ENCODE data around the gene BMERB1.
"Not testable (repeated sequence)": the region's sequence is repeated elsewhere in the genome, so short reads cannot be mapped to it uniquely, and the experiment has no call there.

BMERB1 gene

DNA sequence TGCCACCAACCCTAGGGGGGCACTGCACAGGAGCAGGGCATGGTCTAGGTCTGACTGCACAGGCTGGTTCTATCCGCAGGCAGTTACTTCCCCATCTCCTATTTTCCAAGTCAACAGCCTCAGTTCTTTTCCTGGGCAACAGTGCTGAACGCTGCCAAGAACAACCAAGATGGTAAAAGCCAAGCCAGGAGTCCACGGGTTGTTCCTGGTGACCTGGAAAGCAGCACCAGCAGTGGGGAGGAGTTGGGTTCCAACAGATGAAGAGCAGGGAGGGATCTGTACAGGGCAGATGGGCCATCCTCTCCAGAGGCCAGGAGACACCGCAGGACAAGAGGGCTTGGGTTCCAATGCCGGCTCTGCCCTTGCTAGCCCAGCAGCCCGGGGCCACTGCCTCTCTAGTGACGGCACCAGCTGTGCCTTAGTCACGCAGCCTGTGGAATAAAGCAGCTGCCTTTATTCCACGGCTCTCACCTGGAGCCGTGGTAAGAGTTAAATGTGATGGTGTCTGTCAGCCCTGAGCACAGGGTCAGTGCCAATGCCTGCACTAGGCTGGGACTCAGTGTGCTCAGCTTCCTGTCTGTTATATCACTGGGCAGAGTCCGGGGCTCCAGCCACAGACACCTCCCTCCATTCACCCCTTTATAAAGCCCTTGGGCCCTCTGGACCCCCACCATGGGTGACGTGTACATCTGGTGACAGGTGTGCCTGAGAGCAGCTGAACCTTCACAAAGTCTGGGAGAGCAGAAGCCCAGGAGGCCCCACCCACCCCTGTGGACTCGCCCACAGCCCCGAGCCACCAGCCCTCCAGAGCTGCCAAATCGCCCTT is 163.6 kb downstream of the BMERB1 start:
- no peak for DNase-seq

DNA sequence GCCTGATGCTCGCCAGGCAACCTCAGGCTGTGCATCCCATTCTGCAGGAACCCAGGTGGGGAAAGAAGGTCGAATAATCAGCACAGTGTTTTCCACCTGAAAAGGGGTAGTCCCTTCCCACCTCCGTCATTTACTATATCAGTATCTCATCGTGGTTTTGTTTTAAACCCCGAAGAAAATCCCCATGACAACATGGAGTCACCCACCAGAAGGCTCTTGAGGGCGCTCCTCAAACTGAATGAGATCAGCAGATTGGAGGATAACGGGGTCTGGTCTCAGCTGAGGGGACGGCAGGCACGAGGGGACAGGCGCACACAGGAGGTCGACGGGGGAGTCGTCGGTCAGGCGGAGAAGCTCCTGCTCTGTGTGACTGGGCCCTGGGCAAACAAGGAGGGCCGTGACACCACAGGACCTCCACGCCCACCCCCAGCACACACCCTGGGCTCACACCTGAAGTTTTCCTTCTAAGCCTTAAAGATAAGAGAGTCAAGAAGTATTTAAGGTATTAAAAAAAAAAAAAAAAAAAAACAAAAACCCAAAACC is 164.3 kb downstream of the BMERB1 start:
- no peak for DNase-seq

DNA sequence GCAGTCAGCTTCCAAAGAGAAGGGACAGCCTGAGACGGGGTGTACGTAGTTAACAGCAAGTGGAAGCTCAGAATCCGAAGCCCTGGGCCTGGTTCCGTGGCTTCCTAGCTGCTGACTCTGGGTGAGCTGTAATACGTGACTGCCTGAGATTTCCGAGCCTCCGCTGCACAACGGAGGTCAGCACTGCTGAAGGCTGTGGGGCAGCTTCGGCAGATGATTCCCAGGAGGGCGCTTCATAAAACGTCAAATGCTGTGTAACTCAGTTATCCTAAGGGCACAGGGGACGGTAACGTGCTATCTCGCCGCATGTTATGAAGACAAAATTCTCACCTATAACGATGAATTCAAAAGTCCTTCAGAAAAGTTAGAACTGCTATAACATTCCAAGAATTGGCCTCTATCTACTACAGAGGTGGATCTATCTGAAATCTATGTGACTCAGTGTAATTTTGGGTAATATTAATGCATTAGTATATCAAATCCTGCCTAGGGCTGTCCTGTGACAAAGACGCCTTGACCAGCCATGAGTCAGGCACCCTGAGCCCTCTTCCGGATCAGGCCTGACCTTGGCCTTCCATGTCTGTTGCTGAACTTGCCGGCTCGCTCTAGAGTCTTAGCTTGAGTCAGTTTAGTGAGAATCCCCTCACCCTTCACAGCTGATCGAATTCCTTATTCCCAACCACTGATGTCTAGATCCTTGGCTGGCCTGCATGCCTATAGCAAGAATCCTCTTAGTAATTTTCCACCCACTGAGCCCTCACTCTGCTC is 165.1 kb downstream of the BMERB1 start:
- no peak for DNase-seq

DNA sequence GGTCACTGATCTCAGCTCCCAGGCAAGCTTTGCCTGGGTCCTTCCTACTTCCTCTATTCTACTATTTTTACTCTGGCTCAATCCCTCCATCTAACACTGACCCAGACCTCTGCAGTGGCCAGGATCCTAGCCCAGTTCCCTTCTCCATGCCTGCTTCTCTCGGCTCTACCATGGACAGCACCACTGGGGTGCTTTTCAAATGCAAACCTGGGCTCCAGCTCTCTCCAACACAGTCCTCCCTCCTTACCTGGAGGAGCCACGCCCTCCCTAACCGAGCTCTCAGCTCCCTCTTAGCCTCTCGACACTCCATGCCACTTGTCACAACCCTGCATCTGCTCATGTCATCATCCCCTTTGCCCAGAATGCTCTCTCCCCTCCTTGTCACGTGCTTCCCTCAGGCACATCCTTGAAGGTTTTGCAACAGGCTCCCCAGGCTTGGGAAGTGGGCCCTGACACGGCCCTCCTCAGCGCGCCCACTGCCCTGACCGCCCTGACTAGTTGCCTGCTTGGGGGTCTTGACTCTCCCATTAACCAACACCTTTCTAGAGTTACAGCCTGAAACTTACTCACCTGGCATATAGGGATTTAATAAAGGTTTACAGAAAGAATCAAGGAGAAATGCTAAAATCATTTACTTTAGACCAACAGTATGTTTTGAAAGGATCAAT is 167.0 kb downstream of the BMERB1 start:
- no peak for DNase-seq

DNA sequence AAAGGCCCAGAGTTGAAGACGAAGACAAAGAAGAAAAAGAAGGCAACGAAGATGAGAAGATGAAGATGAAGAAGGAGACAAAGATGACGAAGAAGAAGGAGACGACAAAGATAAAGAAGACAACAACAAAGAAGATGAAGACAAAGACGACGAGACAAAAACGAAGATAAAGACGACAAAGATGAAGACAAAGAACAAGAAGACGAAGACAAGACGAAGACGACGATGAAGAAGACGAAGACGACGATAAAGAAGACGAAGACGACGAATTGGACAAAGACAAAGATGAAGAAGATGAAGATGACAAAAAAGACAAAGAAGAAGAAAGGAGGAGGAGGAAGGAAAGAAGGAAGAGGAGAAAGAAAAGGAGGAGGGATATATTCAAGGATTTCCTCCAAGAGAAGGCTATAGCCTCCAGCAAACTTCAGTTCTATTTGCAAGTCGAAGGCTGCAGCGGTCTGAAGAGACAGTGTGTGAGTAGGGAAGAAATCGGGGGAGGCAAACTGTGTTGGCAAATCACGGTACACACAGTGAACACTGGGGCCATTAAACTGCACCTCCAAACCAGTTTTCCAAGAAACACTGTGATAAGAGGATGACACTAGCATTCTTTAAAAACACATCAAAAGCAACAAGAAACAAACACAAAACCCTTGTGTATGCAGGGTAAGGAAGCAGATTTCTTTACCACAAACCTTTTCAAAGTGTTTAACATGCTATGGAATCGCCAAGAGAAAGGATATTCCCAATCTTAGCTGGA is 168.1 kb downstream of the BMERB1 start:
- DNase-seq = no peak

DNA sequence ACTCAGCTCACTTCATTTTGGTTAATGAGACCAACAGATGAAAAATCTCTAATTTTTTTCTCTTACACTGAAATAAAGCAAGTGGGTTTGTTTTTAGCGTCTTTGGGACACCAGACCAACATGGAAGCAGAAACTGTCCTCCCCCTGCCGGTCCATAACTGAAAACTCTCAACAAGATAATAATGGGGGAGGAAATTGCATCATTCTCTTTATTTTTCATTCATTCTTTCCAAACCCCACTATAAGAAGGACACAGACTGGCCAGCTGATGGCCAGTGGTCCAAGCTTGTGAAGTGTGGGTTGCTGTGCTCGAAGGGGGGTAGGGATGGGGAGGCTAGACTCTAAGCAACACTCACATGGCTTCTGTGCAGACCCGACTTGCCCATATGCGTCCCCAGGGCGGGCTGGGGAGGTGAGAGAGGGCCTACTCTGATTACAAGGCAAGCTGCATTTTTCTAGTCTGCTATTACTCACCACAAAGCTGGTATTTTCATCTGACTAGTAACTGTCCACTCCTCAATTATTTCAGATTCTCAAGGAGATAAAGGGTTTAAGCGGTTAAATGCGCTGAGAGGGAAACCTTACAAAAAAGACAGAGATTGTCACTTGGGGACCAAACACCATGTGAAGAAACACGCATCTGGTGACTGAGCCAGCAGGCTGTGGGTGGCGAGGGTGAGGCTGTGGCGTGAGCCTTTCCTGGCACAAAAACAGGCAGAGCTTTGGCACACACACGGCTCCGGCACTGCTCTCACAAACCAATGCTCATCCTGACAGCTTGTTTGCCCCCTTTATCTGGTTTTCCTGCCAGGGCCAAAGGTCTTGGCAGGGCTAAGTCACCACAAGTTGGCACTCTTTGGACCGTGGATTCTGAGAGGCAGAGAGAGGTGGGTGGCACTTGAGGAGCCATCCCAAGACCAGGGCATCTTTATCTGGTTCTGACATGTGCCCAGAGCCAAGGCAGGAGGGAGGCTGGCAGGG is 170.4 kb downstream of the BMERB1 start:
- no peak for DNase-seq

DNA sequence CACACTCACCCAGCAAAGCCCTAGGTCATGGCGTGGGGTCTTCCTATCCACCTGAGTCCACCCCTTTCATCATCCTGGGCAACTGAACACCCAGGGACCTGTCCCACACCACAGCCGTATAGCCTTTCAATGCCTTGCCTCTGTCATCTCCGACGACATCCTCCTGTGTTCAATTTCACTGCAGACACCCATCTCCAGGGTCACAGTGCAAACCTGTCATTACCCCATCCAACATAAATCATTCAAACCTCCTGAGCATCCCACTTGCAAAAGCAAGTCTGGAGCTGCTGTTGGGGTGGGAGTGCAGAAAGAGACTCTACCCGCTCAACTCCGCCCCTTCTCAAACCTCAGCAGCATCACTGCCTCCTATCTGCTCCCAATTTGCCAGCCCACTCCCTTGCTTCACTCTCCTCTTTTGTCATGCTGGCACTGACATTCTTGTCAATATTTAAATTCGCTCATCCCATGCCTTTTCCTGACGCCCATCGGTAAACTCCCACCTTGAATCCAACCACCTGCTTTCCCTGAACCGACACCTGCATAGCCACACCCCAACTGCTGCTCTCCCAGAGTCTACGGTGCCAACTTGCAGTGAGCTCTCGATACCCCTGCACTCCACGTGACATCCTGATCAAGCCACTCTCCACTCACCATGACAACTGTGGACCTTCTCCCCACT is 171.6 kb downstream of the BMERB1 start:
- DNase-seq = no peak

DNA sequence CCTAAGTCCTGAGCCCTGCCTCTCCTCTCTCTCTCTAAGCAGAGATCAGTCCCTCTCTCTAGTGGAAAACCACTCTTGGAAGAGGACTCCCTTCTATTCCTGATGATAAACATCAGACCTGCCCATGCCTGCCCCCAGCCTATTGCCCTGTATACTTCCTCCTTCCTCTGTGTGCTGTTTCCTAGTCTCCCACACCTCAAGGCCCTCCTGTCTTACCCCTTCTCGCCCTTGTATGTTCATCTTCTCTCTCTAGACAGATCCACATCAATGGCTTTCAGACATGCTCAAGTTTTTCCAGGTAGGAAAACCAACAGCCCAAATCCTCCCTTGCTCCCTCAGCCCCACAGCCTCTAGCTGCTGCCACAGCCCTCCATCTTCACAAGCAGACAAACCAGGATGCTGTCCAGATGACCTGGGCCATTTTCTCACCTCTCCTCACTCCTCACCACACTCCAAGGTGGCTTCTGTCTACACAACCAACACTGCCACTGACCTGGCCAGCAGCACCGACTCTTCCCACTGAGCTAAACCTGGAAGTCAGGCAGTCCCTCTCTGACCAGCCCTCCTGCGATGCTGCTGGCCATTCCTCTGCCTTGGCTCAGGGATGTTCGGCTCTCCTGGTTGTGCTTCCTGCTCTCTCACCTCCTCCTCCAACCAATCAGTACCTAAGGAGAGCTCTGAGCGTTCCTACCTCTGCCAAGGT is 172.3 kb downstream of the BMERB1 start:
- no peak for DNase-seq

DNA sequence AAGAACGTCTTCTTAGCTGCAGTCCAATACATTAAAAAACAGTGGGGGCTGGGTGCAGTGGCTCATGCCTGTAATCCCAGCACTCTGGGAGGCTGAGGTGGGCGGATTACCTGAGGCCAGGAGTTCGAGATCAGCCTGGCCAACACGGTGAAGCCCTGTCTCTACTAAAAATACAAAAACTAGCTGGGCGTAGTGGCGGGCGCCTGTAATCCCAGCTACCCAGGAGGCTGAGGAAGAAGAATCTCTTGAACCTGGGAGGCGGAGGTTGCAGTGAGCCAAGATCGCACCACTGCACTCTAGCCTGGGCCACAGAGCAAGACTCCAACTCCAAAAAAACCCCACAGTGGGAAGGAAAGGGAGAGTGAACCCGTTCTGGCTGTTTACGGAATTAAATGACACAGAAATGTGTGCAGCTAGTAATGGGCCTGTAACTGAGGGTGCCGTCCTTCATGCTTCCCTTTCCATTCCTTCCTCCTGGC is 172.9 kb downstream of the BMERB1 start:
- DNase-seq = not testable (repeated sequence)

DNA sequence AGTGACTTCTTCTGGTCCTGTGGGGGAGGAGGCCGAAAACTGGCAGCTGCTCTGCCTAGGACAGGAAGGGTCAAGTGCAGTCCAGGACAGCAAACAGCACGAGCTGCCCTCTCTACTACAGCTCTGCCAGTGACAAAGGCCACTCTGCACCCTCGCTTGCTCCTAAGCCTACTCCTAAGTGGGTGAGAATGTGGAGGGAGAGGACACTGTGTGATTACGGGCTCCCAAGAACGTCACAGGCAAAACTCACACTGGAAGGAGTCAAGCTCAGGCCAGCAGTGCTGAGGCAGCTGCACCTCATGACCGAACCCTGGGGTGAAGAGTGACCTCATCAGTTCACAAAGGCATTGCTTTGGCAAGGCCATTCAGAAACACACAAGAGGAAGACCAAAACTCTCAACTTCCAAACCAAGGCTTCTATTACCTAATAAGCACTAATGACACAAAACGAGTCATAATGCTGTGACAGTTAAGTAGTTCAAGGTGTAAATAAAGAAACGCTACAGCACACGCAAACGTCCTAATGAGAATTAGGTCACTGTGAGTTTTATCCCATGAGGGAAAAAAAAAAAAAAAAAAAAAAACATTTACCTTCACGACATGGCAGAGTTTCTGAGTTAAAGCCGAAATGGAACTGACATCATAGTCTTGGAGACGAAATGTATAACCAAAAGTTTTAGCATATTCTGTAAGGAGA is 173.5 kb downstream of the BMERB1 start:
- DNase-seq = no peak

DNA sequence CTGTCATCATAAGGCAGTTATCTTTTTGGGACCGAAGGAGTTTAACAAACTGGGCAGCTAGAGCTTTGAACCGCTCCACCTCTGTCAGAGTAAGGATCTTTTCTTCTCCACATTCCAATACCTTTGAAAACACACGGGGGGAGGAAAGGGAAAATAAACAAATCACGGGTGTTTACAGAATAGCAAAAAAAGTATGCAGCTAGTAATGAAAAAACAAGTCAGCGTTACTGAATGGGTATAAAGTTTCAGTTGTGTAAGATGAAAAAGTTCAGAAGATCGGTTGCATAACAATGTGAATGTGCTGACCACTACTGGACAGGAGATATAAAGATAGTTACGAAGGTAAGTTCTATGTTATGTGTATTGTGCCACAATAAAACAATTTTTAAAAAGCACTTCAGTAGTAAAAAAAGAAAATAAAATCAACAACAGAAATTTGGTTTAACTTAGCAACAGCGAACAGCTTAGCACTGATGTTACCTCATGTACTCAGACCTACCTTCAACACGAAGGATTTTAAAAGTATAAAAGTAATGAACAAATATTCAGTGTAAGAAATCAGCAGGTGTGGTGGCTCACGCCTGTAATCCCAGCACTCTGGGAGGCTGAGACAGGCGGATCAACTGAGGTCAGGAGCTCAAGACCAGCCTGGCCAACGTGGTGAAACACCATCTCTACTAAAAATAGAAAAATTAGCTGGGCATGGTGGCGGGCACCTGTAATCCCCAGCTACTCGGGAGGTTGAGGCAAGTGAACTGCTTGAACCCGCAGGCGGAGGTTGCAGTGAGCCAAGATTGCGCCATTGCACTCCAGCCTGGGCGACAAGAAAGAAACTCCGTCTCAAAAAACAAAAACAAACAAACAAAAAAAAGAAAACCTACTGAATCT is 174.3 kb downstream of the BMERB1 start:
- DNase-seq = no peak

DNA sequence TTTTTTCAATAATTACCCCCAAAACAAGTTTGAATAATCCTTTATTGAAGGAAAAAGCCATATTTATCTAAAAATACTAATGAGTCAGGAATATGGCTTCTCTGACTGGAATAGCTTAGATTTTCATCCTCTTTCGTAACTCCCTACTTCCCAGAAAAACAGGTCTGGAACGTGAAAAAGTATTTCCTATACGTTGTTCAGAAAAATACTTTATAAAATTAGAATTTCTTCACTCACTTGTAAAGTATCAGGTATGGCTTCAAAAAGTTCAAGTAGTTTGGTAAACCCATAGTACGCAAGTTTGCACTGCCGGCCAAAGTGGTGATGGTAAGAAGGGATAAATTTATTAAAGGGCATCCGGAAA is 174.9 kb downstream of the BMERB1 start:
- DNase-seq = no peak

DNA sequence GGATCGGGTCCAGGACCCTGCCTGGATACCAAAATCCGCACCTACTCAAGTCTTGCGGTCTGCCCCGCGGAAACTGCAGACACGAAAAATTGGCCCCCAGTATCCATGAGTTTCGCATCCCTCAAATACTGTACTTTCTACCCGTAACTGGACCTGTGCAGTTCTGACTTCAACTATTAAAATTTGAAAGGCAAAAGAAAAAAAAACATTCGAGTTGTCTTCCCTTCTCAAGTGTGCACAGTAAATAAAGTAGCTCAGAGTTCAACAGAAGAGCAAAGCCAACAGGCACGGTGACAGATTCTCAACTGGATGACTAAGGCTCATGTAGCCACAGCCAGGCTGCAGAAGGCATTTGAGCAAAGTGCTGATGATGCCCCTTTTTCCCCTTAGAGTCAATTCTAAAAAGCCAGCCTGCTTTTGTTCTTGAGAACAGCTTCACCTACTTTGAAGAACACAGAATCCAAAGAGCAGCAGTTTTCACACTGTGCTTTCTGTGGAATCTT is 176.0 kb downstream of the BMERB1 start:
- DNase-seq = no peak

DNA sequence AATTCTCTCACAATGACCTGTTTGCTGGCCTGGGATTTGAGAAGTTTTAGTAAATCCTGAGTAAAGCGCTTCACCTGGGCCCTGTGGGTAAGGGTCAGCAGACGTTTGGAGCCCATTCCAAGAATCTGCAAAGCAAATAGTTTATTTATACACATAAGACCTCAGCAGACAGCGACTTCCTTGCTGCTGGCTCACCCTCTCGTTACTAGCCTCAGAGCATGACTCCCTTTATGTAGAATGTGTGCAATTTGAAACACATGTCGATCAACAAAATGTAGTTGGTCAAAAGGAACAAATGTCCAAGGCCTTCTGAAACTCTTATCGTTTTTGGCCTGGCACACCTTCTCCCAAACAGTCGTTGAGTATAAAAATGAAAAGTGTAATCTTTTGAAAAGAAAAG is 177.2 kb downstream of the BMERB1 start:
- DNase-seq = no peak

DNA sequence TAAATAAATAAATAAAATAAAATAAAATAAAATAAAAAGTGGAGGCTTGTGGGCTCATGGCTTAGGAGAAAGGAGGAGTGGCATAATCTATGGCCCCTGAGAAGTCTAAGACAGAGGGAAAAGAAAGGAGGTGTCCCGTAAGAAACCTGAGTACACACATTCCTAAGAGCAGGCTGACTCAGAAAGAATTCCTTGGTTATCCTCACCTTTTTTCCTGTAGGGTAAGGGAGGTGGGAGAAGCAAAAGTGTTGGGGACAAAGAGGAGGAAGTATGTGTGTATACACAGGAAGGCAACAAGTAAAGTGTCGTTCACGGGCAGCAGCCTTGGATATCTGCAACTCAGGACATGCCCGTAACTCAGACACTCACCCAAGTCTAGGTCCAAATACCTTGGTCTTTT is 179.3 kb downstream of the BMERB1 start:
- DNase-seq = no peak

DNA sequence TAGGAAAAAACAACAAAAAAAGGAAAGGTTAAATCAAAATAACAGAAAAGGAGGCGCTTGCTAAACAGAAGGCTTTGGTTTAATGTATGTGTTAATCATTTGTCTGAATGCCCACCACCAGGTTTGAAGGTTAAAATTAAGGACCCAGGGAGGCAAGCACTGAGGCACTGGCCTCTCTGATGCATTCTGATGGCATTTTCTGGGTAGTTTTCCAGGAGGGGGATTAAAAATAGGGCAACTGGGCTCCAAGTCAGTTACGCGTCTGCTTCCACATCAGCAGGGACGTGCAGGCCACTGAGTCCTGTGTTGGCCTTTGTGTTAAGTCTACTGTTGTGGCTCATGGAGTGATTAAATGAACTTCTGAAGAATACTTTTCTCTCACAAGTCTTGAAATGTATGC is 181.6 kb downstream of the BMERB1 start:
- DNase-seq = no peak

DNA sequence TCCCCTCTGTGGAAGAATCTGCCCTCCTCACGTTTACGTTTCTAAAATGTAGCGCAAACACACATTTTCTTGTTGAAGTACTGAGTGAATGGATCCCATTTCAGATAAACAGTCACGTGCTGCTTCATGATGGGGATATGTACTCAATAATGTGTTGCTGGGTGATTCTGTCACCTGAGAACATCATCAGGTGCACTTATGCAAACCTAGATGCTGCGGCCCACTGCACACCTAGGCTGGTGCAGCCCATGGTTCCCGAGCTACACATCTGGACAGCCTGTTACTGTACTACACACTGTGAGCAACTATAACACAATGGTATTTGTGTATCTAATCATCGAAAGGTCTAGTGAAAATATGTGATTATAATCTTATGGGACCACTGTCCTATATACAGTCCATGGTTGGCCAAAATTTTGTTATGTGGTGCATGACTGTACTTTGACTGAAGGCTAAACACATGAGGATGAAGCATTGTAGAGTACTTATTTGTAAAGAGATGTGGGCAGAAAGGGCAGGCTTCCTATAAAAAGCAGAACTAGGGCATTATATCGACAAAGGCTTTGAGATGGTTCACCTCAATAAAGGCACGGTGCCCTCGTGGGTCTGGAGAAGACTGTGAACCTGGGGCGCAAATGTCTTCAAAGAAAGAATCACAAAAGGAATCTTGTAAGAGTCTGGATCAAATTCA is 182.2 kb downstream of the BMERB1 start:
- DNase-seq = no peak

DNA sequence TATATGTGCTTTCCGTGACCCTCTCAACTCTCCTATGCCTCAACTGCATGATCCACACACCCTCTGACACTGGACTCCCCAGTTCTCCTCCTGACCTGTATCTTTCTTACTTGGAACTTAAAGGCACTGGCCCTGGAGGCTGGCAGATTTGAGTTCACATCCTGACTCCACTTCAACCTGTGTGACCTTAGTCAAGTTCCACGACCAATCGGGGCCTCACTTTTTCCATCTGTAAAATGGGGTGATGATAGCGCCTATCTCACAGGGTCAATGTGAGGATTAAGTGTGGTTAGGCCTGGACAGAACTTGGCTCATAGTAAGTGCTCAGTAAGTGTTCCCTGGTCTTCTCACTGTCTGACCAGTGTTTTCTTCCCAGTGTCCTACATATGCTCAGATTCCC is 183.5 kb downstream of the BMERB1 start:
- DNase-seq = no peak
